BLaER1 (cell line): ENCODE results near the gene ZFYVE19.
A peak's percentile ranks its signal among the peaks of the same experiment; 100 is the strongest.

Experiments used
- H3K27ac ChIP-seq: shearing (Covaris generic); formaldehyde crosslinking; 2 replicates; pipeline ENCODE4 v1.8.1; 2022
- H3K27me3 ChIP-seq: shearing (Covaris generic); formaldehyde crosslinking; 2 replicates; pipeline ENCODE4 v1.8.1; 2022
- H3K36me3 ChIP-seq: shearing (Covaris generic); formaldehyde crosslinking; 2 replicates; pipeline ENCODE4 v1.8.1; 2022
- H3K4me1 ChIP-seq: shearing (Covaris generic); formaldehyde crosslinking; 2 replicates; pipeline ENCODE4 v1.8.1; 2022
- H3K4me2 ChIP-seq: shearing (Covaris generic); formaldehyde crosslinking; 2 replicates; pipeline ENCODE4 v1.8.1; 2022
- H3K4me3 ChIP-seq: shearing (Covaris generic); formaldehyde crosslinking; 2 replicates; pipeline ENCODE4 v1.8.1; 2022
- H3K9ac ChIP-seq: shearing (Covaris generic); formaldehyde crosslinking; 2 replicates; pipeline ENCODE4 v1.8.1; 2022
- H3K9me3 ChIP-seq: shearing (Covaris generic); formaldehyde crosslinking; 2 replicates; pipeline ENCODE4 v1.8.1; 2022
- H4K20me1 ChIP-seq: shearing (Covaris generic); formaldehyde crosslinking; 2 replicates; pipeline ENCODE4 v1.8.1; 2022
- Cebpa-rat ChIP-seq: shearing (Covaris generic); IDR thresholded peaks from 2 replicates; pipeline ENCODE4 v1.8.1; 2022

Gene ZFYVE19

GRCh38 chr15:40828447-40829036 lies 21.7 kb downstream of the ZFYVE19 start, which contains the start of gene PPP1R14D:
Gene PPP1R14D (minus strand): TSS chr15:40828708. CDS start chr15:40828641, 67 bp downstream.
- H3K4me3 ChIP-seq, result no peak within 1 kb of the TSS

GRCh38 chr15:40829115-40829514 lies 22.2 kb downstream of the ZFYVE19 start:
- H4K20me1 ChIP-seq, result no peaks in the 10 kb centered on the region
- H3K9ac ChIP-seq, result no peak overlapping the region
- no peak overlapping the region for H3K27ac ChIP-seq
- no peak for TF ChIP-seq Cebpa-rat
- no peak overlapping the region for H3K4me3 ChIP-seq
- H3K36me3 ChIP-seq, result no peaks in the 10 kb centered on the region
- no peak overlapping the region for H3K4me2 ChIP-seq
- no peaks in the 10 kb centered on the region for H3K27me3 ChIP-seq
- no peaks in the 10 kb centered on the region for H3K4me1 ChIP-seq
- no peaks in the 10 kb centered on the region for H3K9me3 ChIP-seq

More at GRCh38 chr15:40828447-40829036, 21.7 kb downstream of the ZFYVE19 start, which contains the start of gene PPP1R14D:
- Histone ChIP-seq H3K9me3 (no peaks in the 10 kb centered on the region), H3K27ac (no peak within 1 kb of the TSS), H3K4me2 (no peak within 1 kb of the TSS), H3K27me3 (no peaks in the 10 kb centered on the region), H3K4me1 (no peaks in the 10 kb centered on the region), H3K9ac (no peak within 1 kb of the TSS), H3K36me3 (no peaks in the 10 kb centered on the region), H4K20me1 (no peaks in the 10 kb centered on the region)
- no peak for TF ChIP-seq Cebpa-rat

- no peak overlapping the region for H3K4me3 ChIP-seq
- no peaks in the 10 kb centered on the region for H4K20me1 ChIP-seq
- no peak overlapping the region for H3K9ac ChIP-seq
- H3K27me3 ChIP-seq, result no peaks in the 10 kb centered on the region
- H3K27ac ChIP-seq, result no peak overlapping the region
- H3K4me1 ChIP-seq, result no peaks in the 10 kb centered on the region
- no peaks in the 10 kb centered on the region for H3K36me3 ChIP-seq
- no peak for TF ChIP-seq Cebpa-rat
- H3K9me3 ChIP-seq, result no peaks in the 10 kb centered on the region
- no peak overlapping the region for H3K4me2 ChIP-seq
Observed at GRCh38 chr15:40830884-40831283, 24.0 kb downstream of the ZFYVE19 start.

- Histone ChIP-seq H3K9ac (no peak overlapping the region), H3K9me3 (no peaks in the 10 kb centered on the region), H3K4me1 (no peaks in the 10 kb centered on the region)
Observed at GRCh38 chr15:40831861-40832260, 25.0 kb downstream of the ZFYVE19 start.

GRCh38 chr15:40832903-40833302 lies 26.0 kb downstream of the ZFYVE19 start:
- H3K9me3 ChIP-seq, result no peaks in the 10 kb centered on the region
- H3K4me1 ChIP-seq, result no peaks in the 10 kb centered on the region
- H3K27me3 ChIP-seq, result no peaks in the 10 kb centered on the region
- no peak overlapping the region for H3K4me2 ChIP-seq
- no peaks in the 10 kb centered on the region for H4K20me1 ChIP-seq
- H3K27ac ChIP-seq, result no peak overlapping the region
- TF ChIP-seq Cebpa-rat, result no peak
- H3K4me3 ChIP-seq, result no peak overlapping the region
- no peaks in the 10 kb centered on the region for H3K36me3 ChIP-seq
- H3K9ac ChIP-seq, result no peak overlapping the region

More at GRCh38 chr15:40831861-40832260, 25.0 kb downstream of the ZFYVE19 start:
- Histone ChIP-seq H3K4me2 (no peak overlapping the region), H4K20me1 (no peaks in the 10 kb centered on the region), H3K27me3 (no peaks in the 10 kb centered on the region), H3K4me3 (no peak overlapping the region), H3K36me3 (no peaks in the 10 kb centered on the region), H3K27ac (no peak overlapping the region)
- no peak for TF ChIP-seq Cebpa-rat

- no peaks in the 10 kb centered on the region for H3K36me3 ChIP-seq
Observed at GRCh38 chr15:40836020-40836419, 29.1 kb downstream of the ZFYVE19 start.

GRCh38 chr15:40838756-40839155 lies 31.9 kb downstream of the ZFYVE19 start:
- Histone ChIP-seq H3K27me3 (0 out of 2 replicates have a peak, but pooled peaks cover 2% of the 10 kb centered on the region), H4K20me1 (no peaks in the 10 kb centered on the region), H3K27ac (no peak overlapping the region), H3K4me1 (peaks cover 7% of the 10 kb centered on the region; the same call in 1 of the 2 replicates), H3K9ac (no peak overlapping the region), H3K36me3 (no peaks in the 10 kb centered on the region), H3K4me2 (no peak overlapping the region), H3K4me3 (no peak overlapping the region), H3K9me3 (no peaks in the 10 kb centered on the region)
- no peak for TF ChIP-seq Cebpa-rat

More at GRCh38 chr15:40836020-40836419, 29.1 kb downstream of the ZFYVE19 start:
- H4K20me1 ChIP-seq, result no peaks in the 10 kb centered on the region
- no peak overlapping the region for H3K4me3 ChIP-seq
- TF ChIP-seq Cebpa-rat, result no peak
- no peaks in the 10 kb centered on the region for H3K27me3 ChIP-seq
- no peaks in the 10 kb centered on the region for H3K4me1 ChIP-seq
- H3K4me2 ChIP-seq, result no peak overlapping the region
- H3K9me3 ChIP-seq, result no peaks in the 10 kb centered on the region
- no peak overlapping the region for H3K27ac ChIP-seq
- H3K9ac ChIP-seq, result no peak overlapping the region

DNA sequence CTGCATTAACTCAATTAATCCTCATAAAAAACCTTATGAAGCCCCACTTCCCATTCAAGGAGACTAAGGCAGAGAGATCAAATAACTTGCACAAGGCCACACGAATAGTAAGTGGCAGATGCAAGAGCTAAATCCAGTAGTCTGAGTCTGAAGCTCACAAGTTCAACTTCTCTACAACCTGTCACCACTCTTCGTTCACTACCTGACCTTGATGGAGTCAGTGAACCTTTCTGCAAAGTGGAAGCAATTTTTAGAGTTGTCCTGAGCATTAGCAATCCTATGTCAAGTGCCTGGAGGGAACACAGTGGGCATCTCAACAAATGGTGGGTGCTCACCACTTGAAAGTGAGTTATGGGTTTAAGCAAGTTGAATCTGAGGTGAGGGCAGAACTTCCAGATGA lies 34.9 kb downstream of the ZFYVE19 start:
- peaks cover 17% of the 10 kb centered on the region; the same call in 1 of the 2 replicates for H4K20me1 ChIP-seq
- H3K27ac ChIP-seq, result no peak overlapping the region
- 0 out of 2 replicates have a peak, but pooled peaks cover 2% of the 10 kb centered on the region for H3K27me3 ChIP-seq
- H3K9ac ChIP-seq, result no peak overlapping the region
- H3K9me3 ChIP-seq, result no peaks in the 10 kb centered on the region
- TF ChIP-seq Cebpa-rat, result no peak
- peaks cover 28% of the 10 kb centered on the region for H3K4me1 ChIP-seq
- no peak overlapping the region for H3K4me3 ChIP-seq
- H3K36me3 ChIP-seq, result no peaks in the 10 kb centered on the region; the same call in 1 of the 2 replicates
- no peak overlapping the region for H3K4me2 ChIP-seq

GRCh38 chr15:40843261-40843884 lies 36.5 kb downstream of the ZFYVE19 start:
- Histone ChIP-seq H3K27ac (peak overlapping the region; percentile 77), H3K4me2 (peak overlapping the region; percentile 92), H3K27me3 (0 out of 2 replicates have a peak, but pooled peaks cover 2% of the 10 kb centered on the region), H3K9me3 (no peaks in the 10 kb centered on the region), H3K4me3 (peak overlapping the region; percentile 93), H4K20me1 (peaks cover 30% of the 10 kb centered on the region), H3K36me3 (no peaks in the 10 kb centered on the region; the same call in 1 of the 2 replicates), H3K4me1 (peaks cover 43% of the 10 kb centered on the region), H3K9ac (peak overlapping the region; percentile 78)
- TF ChIP-seq Cebpa-rat, result no peak

DNA sequence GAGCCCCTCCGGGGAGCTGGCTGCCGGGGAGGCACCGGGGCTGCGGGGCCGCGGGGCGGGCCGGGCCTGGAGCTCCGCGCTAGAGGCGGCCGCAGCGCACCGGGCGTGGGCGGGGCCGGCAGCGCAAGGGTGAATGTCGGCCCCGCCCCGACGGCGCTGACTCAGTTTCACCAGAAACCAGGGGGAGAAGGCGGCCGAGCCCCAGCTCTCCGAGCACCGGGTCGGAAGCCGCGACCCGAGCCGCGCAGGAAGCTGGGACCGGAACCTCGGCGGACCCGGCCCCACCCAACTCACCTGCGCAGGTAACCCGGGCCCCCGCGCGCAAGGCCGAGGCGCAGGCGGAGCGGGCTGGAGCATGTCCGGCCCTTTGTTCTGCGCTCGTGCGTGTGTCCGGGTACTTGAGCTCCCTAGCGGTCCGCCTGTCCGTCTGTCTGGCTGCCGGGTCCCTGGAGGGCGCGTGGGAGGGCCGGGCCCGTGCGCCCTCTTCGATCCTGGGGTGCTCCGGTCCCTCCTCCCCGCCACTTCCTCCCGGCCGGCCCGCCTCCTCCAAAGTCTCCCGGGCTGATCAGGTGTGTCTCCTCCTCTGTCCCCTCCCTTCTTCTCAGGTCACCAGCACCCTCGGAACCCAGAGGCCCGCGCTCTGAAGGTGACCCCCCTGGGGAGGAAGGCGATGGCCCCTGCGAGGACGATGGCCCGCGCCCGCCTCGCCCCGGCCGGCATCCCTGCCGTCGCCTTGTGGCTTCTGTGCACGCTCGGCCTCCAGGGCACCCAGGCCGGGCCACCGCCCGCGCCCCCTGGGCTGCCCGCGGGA lies 37.2 kb downstream of the ZFYVE19 start, which contains the start of gene SPINT1:
SPINT1 (plus strand) TSS at position 164 of the 811 bp plus-strand sequence; CDS start at position 671, 507 bp downstream.
- peak within 1 kb of the TSS; percentile 77 for H3K27ac ChIP-seq

More for the DNA sequence above, 37.2 kb downstream of the ZFYVE19 start, which contains the start of gene SPINT1:
- no peak for TF ChIP-seq Cebpa-rat
- Histone ChIP-seq H3K9ac (peak within 1 kb of the TSS; percentile 78), H3K9me3 (no peaks in the 10 kb centered on the region), H4K20me1 (peaks cover 30% of the 10 kb centered on the region), H3K27me3 (0 out of 2 replicates have a peak, but pooled peaks cover 2% of the 10 kb centered on the region), H3K36me3 (peaks cover 2% of the 10 kb centered on the region), H3K4me2 (peak within 1 kb of the TSS; percentile 92), H3K4me3 (peak within 1 kb of the TSS; percentile 93), H3K4me1 (peaks cover 43% of the 10 kb centered on the region)
